ENCODE results near the gene PRM2.

Gene PRM2

DNA sequence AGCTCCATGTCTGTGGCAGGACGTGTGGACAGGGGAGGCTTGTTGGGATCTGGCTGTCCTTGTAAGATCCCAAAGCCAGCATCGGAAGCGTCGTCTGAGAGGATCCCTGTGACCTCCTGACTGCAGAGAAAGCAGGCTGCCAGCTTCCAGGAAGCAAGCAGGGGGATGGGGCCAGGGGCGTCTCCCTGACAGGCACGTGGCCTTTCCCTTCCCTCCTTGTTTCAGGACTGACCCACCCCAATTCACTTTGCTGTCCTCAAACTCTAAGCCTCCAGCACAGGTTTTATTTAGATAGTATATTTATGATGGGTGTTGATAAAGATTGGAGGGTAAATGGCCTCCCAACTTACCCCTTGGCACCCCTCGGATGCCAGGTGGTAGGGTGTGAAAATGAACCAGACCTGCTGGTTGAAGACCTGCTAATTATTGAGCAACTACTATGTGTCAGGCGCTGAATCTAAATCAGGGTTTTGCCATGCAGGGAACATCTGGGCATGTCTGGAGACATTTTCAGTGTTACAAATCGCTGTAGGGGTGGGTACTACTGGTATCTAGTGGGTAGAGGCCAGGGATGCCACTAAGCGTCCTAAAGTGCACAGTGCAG lies 44.8 kb downstream of the PRM2 start:
- TF ChIP-seq, protein P1, sequence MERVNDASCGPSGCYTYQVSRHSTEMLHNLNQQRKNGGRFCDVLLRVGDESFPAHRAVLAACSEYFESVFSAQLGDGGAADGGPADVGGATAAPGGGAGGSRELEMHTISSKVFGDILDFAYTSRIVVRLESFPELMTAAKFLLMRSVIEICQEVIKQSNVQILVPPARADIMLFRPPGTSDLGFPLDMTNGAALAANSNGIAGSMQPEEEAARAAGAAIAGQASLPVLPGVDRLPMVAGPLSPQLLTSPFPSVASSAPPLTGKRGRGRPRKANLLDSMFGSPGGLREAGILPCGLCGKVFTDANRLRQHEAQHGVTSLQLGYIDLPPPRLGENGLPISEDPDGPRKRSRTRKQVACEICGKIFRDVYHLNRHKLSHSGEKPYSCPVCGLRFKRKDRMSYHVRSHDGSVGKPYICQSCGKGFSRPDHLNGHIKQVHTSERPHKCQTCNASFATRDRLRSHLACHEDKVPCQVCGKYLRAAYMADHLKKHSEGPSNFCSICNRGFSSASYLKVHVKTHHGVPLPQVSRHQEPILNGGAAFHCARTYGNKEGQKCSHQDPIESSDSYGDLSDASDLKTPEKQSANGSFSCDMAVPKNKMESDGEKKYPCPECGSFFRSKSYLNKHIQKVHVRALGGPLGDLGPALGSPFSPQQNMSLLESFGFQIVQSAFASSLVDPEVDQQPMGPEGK (CRISPR knock-in tag; IDR thresholded peaks at IDR 0.05; ENCODE audit: borderline replicate concordance) = no peak
- TF ChIP-seq OSR1 (CRISPR knock-in tag; IDR thresholded peaks at IDR 0.05) = no peak
- ATAC-seq = no peak

DNA sequence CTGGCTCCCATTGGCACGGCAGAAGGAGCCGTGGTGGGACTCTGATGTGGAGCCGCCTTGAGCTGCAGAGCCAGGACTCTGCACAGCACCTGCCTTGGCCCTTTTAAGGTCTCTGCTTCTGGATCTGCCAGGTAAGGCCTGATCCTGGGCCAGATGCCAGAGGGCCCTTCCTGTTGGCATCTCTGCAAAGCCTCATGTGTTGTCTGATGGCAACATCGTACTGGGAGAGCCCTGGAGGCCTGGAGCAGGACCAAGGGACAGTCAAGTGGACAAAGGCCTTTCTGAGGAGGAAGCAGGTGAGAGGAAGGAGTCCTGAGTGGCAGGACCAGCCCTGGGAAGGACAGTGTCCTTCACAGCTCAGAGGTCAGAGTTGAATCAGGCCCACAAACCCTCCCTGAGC lies 46.4 kb downstream of the PRM2 start:
- ATAC-seq = no peak
- TF ChIP-seq ZNF70 (CRISPR knock-in tag; IDR thresholded peaks at IDR 0.05) = no peak
- TF ChIP-seq ESRRG (CRISPR knock-in tag; IDR thresholded peaks at IDR 0.05) = no peak
- TF ChIP-seq GLIS3 (CRISPR knock-in tag; IDR thresholded peaks at IDR 0.05) = no peak
- TF ChIP-seq CSDC2 (CRISPR knock-in tag; IDR thresholded peaks at IDR 0.05) = no peak
- no peak for TF ChIP-seq RARB (CRISPR knock-in tag; IDR thresholded peaks at IDR 0.05)
- TF ChIP-seq, protein P2, sequence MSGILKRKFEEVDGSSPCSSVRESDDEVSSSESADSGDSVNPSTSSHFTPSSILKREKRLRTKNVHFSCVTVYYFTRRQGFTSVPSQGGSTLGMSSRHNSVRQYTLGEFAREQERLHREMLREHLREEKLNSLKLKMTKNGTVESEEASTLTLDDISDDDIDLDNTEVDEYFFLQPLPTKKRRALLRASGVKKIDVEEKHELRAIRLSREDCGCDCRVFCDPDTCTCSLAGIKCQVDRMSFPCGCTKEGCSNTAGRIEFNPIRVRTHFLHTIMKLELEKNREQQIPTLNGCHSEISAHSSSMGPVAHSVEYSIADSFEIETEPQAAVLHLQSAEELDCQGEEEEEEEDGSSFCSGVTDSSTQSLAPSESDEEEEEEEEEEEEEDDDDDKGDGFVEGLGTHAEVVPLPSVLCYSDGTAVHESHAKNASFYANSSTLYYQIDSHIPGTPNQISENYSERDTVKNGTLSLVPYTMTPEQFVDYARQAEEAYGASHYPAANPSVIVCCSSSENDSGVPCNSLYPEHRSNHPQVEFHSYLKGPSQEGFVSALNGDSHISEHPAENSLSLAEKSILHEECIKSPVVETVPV (CRISPR knock-in tag; IDR thresholded peaks at IDR 0.05) = no peak
- no peak for TF ChIP-seq ZFP30 (CRISPR knock-in tag; IDR thresholded peaks at IDR 0.05)
- TF ChIP-seq ZFP3 (CRISPR knock-in tag; IDR thresholded peaks at IDR 0.05) = no peak

DNA sequence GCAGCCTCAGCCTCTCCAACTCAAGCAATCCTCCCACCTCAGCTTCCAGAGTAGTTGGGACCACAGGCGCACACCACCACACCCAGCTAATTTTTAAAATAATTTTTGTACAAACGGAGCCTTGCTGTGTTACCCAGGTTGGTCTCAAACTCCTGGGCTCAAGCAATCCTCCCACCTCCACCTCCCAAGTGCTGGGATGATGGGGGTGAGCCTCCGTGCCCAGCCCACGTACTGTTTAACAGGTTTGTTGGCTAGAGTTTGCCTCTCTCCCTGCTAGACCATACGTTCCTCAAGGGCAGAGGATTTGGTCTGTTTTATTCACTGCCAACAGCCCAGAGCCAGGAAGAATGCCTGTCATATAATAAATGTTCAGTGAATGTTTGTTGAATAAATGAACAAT lies 46.8 kb downstream of the PRM2 start:
- TF ChIP-seq, protein P2 (CRISPR knock-in tag; IDR thresholded peaks at IDR 0.05) = no peak
- TF ChIP-seq, protein P3, sequence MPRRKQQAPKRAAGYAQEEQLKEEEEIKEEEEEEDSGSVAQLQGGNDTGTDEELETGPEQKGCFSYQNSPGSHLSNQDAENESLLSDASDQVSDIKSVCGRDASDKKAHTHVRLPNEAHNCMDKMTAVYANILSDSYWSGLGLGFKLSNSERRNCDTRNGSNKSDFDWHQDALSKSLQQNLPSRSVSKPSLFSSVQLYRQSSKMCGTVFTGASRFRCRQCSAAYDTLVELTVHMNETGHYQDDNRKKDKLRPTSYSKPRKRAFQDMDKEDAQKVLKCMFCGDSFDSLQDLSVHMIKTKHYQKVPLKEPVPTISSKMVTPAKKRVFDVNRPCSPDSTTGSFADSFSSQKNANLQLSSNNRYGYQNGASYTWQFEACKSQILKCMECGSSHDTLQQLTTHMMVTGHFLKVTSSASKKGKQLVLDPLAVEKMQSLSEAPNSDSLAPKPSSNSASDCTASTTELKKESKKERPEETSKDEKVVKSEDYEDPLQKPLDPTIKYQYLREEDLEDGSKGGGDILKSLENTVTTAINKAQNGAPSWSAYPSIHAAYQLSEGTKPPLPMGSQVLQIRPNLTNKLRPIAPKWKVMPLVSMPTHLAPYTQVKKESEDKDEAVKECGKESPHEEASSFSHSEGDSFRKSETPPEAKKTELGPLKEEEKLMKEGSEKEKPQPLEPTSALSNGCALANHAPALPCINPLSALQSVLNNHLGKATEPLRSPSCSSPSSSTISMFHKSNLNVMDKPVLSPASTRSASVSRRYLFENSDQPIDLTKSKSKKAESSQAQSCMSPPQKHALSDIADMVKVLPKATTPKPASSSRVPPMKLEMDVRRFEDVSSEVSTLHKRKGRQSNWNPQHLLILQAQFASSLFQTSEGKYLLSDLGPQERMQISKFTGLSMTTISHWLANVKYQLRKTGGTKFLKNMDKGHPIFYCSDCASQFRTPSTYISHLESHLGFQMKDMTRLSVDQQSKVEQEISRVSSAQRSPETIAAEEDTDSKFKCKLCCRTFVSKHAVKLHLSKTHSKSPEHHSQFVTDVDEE (CRISPR knock-in tag; IDR thresholded peaks at IDR 0.05) = no peak
- no peak for TF ChIP-seq ZNF8 (CRISPR knock-in tag; IDR thresholded peaks at IDR 0.05)
- no peak for TF ChIP-seq RARB (CRISPR knock-in tag; IDR thresholded peaks at IDR 0.05)
- TF ChIP-seq ISL1 (CRISPR knock-in tag; IDR thresholded peaks at IDR 0.05) = no peak
- no peak for TF ChIP-seq ZFP30 (CRISPR knock-in tag; IDR thresholded peaks at IDR 0.05)
- TF ChIP-seq ZC3H10 (CRISPR knock-in tag; IDR thresholded peaks at IDR 0.05) = no peak
- no peak for TF ChIP-seq ESRRG (CRISPR knock-in tag; IDR thresholded peaks at IDR 0.05)
- TF ChIP-seq TCF4 (CRISPR knock-in tag; IDR thresholded peaks at IDR 0.05; ENCODE audit: borderline replicate concordance) = no peak
- no peak for TF ChIP-seq ZNF565 (CRISPR knock-in tag; conservative IDR thresholded peaks at IDR 0.05; ENCODE audit: low read depth)
- TF ChIP-seq, protein P4, sequence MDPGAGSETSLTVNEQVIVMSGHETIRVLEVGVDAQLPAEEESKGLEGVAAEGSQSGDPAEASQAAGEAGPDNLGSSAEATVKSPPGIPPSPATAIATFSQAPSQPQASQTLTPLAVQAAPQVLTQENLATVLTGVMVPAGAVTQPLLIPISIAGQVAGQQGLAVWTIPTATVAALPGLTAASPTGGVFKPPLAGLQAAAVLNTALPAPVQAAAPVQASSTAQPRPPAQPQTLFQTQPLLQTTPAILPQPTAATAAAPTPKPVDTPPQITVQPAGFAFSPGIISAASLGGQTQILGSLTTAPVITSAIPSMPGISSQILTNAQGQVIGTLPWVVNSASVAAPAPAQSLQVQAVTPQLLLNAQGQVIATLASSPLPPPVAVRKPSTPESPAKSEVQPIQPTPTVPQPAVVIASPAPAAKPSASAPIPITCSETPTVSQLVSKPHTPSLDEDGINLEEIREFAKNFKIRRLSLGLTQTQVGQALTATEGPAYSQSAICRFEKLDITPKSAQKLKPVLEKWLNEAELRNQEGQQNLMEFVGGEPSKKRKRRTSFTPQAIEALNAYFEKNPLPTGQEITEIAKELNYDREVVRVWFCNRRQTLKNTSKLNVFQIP (CRISPR knock-in tag; IDR thresholded peaks at IDR 0.05; ENCODE audit: borderline replicate concordance, low read depth) = no peak
- TF ChIP-seq ARNTL (CRISPR knock-in tag; IDR thresholded peaks at IDR 0.05; ENCODE audit: borderline replicate concordance, low read depth) = no peak
- TF ChIP-seq BACH2 (CRISPR knock-in tag; IDR thresholded peaks at IDR 0.05; ENCODE audit: borderline replicate concordance) = no peak
- TF ChIP-seq OSR1 (CRISPR knock-in tag; IDR thresholded peaks at IDR 0.05) = no peak
- TF ChIP-seq CSDC2 (CRISPR knock-in tag; IDR thresholded peaks at IDR 0.05) = no peak
- ATAC-seq = no peak

All from SK-N-SH treated with all-trans-retinoic acid at 6 μM for 48 hours (cell line).